Hepatocyte (in vitro differentiated cells): ENCODE measurements around the gene RUFY3.
"Not testable (repeated sequence)": the region's sequence is repeated elsewhere in the genome, so short reads cannot be mapped to it uniquely, and the experiment has no call there.

Experiments
- CTCF ChIP-seq: fragments of 200-600 bp; sonication (generic); IDR thresholded peaks from 2 replicates; pipeline ENCODE4 v1.5.1; 2016; ENCODE audit warnings: antibody characterized with exemption, mild to moderate bottlenecking; ENCODE audit not compliant: poor library complexity
- EZH2 ChIP-seq: fragments of 200-600 bp; sonication (generic); IDR thresholded peaks from 2 replicates; pipeline ENCODE4 v1.6.1; 2016; ENCODE audit warnings: antibody characterized with exemption, mild to moderate bottlenecking, borderline replicate concordance
- EZH2phosphoT487 ChIP-seq: fragments of 200-600 bp; sonication (generic); IDR thresholded peaks from one replicate; pipeline ENCODE4 v1.6.1; 2018; ENCODE audit warnings: antibody characterized with exemption, mild to moderate bottlenecking, low read depth, moderate library complexity; ENCODE audit not compliant: unreplicated experiment, severe bottlenecking

- TF ChIP-seq CTCF, EZH2phosphoT487, EZH2: not testable (repeated sequence)
These were observed 19.2 kb upstream of the RUFY3 start for GRCh38 chr4:70702592-70702991.
